ENCODE results near the gene GGA2.
A peak's percentile ranks its signal among the peaks of the same experiment; 100 is the strongest.

GGA2 gene

DNA sequence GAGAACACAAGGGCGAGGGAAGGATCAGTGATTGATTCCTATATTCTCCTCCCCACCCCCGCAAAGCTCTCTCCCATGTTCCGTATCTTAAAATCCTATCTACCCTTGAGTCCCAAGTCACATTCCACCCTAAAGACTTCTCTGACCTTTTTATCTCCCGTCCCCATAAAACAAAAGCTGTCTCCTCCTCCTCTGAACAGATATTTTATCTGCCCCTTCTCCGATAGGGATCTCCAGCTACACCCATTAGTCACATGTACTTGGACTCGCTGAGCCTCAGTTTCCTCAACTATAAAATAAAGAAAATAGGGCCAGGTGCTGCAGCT lies 12.8 kb downstream of the GGA2 start (continued):
- TF ChIP-seq PRDM10 (tag by site-specific recombination; IDR thresholded peaks at IDR 0.05) (no peak), HOXA7 (CRISPR knock-in tag; IDR thresholded peaks at IDR 0.05; ENCODE audit: borderline replicate concordance) (no peak)

DNA sequence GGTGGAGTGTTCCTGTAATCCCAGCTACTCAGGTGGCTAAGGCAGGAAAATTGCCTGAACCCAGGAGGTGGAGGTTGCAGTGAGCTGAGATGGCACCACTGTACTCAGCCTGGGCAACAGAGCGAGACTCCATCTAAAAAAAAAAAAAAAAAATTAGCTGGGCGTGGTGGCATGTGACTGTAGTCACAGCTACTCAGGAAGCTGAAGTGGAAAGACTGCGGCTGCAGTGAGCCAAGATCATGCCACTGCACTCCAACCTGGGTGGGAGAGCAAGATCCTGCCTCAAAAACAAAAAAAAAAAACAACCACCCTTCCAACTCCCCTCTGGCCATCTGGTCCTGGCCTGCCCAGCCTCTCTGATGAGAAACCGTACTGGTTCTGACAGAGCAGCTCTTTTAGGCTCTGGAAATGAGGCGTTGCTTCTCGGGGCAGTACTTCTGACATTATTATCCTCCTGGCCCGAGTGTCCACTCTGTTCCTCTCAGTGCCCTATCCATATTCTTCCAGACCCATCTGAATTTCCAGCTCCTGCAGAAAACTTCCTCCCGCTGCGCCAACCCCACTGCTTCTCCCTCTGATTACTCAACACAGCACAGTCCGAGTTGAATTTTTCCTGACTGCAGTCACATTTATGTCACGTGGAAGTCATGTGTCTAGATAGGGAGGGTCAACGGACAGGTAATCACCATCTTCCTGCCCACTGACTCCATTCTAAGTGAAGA lies 13.3 kb downstream of the GGA2 start:
- Histone ChIP-seq H3K36me3 (ENCODE audit: control insufficient read depth in 2 of 2, insufficient read depth in 1 of 2, low read length in 2 of 2) (peaks cover 9 to 52% of the 10 kb centered on the region in 2 experiments; a peak in 2 of 3 replicates), H3K4me3 (ENCODE audit: low read depth, low read length) (no peak overlapping the region), H3K4me1 (ENCODE audit: control insufficient read depth, insufficient read depth, low read length) (no peaks in the 10 kb centered on the region; the same call in 1 of the 2 replicates), H3K27ac (ENCODE audit: extremely low read depth, low read depth, low read length) (no peak overlapping the region), H3K9me3 (ENCODE audit: control insufficient read depth, insufficient read depth, low read depth, low read length) (no peaks in the 10 kb centered on the region)
- ChIA-PET CTCF (no interaction called here), POLR2A (no interaction called here)
- TF ChIP-seq OSR2 (tag by site-specific recombination; IDR thresholded peaks at IDR 0.05) (0 out of 2 replicates have a peak, but pooled peaks have one; percentile 22), ZNF704 (tag by site-specific recombination; IDR thresholded peaks at IDR 0.05) (no peak)

GRCh38 chr16:23495671-23496070 lies 14.6 kb downstream of the GGA2 start:
- H3K4me1 ChIP-seq (ENCODE audit: control insufficient read depth, insufficient read depth, low read length): no peaks in the 10 kb centered on the region; the same call in 1 of the 2 replicates
- ChIA-PET CTCF (interaction anchor here (0.6 kb wide), 2 partner anchors 237 to 805 kb away, joined by 3 to 4 read pairs; no protein-coding TSS in a partner anchor), POLR2A (no interaction called here)
- TF ChIP-seq ZFP69B (tag by site-specific recombination; IDR thresholded peaks at IDR 0.05): no peak
- TF ChIP-seq OVOL3 (tag by site-specific recombination; IDR thresholded peaks at IDR 0.05): no peak
- no peak for TF ChIP-seq EGR2 (tag by site-specific recombination; IDR thresholded peaks at IDR 0.05; ENCODE audit: low read depth)
- TF ChIP-seq ZNF623 (tag by site-specific recombination; IDR thresholded peaks at IDR 0.05): no peak
- no peak for TF ChIP-seq ZNF138 (tag by site-specific recombination; IDR thresholded peaks at IDR 0.05; ENCODE audit: borderline replicate concordance)
- TF ChIP-seq ZNF132 (tag by site-specific recombination; IDR thresholded peaks at IDR 0.05; ENCODE audit: borderline replicate concordance): no peak
- no peak for TF ChIP-seq ZNF501 (tag by site-specific recombination; IDR thresholded peaks at IDR 0.05)
- no peak for TF ChIP-seq ZBTB20 (tag by site-specific recombination; IDR thresholded peaks at IDR 0.05)
- TF ChIP-seq ZNF677 (tag by site-specific recombination; IDR thresholded peaks at IDR 0.05): no peak
- no peak for TF ChIP-seq ZNF174 (tag by site-specific recombination; IDR thresholded peaks at IDR 0.05)
- no peak for TF ChIP-seq SP2 (tag by site-specific recombination; IDR thresholded peaks at IDR 0.05)
- no peak for TF ChIP-seq CTCF (tag by site-specific recombination; IDR thresholded peaks at IDR 0.05)
- no peak for TF ChIP-seq KLF9 (tag by site-specific recombination; IDR thresholded peaks at IDR 0.05; ENCODE audit: low read depth)
- no peak for TF ChIP-seq ZNF274 (IDR thresholded peaks at IDR 0.05; ENCODE audit: low read length)
- TF ChIP-seq ZNF274 (tag by site-specific recombination; IDR thresholded peaks at IDR 0.05; ENCODE audit: borderline replicate concordance): no peak
- no peak for TF ChIP-seq ZNF140 (tag by site-specific recombination; IDR thresholded peaks at IDR 0.05)
- no peak for TF ChIP-seq SP3 (tag by site-specific recombination; IDR thresholded peaks at IDR 0.05)
- H3K36me3 ChIP-seq (ENCODE audit: control insufficient read depth in 2 of 2, insufficient read depth in 1 of 2, low read length in 2 of 2): peaks cover 20 to 63% of the 10 kb centered on the region in 2 experiments; a peak in 2 of 3 replicates
- H3K27ac ChIP-seq (ENCODE audit: extremely low read depth, low read depth, low read length): no peak overlapping the region
- H3K9me3 ChIP-seq (ENCODE audit: control insufficient read depth, insufficient read depth, low read depth, low read length): no peaks in the 10 kb centered on the region
- no peak overlapping the region for H3K4me3 ChIP-seq (ENCODE audit: low read depth, low read length)

Measured in HEK293 (cell line).